Body of pancreas (tissue), 4 donors: ENCODE measurements around the gene CEP112.

Experiments
- POLR2A ChIP-seq, 3 donors: fragments of 450-650 bp; IDR thresholded peaks; one replicate each; pipeline ENCODE4 v1.6.1; 2016; ENCODE audit warnings: antibody characterized with exemption in 3 of 3, mild to moderate bottlenecking in 2 of 3
- TF ChIP-seq, protein P1 (sequence below), 7 experiments: fragments of 450-650 bp in 4 of 7; fragments of 200-600 bp in 3 of 7; sonication (generic) in 3 of 7; IDR thresholded peaks; one replicate each; pipeline ENCODE4 v1.5.1; 2016 to 2019; ENCODE audit warnings: antibody characterized with exemption in 7 of 7

DNA sequence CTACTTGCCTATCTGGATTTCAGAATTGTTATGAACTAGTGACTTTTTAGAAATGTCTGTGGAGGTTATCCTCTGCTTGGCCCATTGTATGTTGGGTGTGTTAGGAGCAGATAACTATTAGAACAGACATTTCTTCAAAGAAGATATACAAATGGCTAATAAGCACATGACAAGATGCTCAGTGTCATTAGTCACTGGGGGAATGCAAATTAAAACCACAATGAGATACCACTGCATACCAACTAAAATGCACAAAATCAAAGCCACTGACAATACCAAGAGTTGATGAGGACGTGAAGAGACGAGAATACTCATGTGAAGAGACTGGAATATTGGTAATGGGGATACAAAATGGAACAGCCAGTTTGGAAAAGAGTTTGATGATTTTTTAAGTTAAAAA is 39.2 kb downstream of the CEP112 start:
- TF ChIP-seq, protein P1, sequence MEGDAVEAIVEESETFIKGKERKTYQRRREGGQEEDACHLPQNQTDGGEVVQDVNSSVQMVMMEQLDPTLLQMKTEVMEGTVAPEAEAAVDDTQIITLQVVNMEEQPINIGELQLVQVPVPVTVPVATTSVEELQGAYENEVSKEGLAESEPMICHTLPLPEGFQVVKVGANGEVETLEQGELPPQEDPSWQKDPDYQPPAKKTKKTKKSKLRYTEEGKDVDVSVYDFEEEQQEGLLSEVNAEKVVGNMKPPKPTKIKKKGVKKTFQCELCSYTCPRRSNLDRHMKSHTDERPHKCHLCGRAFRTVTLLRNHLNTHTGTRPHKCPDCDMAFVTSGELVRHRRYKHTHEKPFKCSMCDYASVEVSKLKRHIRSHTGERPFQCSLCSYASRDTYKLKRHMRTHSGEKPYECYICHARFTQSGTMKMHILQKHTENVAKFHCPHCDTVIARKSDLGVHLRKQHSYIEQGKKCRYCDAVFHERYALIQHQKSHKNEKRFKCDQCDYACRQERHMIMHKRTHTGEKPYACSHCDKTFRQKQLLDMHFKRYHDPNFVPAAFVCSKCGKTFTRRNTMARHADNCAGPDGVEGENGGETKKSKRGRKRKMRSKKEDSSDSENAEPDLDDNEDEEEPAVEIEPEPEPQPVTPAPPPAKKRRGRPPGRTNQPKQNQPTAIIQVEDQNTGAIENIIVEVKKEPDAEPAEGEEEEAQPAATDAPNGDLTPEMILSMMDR (IDR thresholded peaks at IDR 0.05), result no peak
- TF ChIP-seq POLR2A (IDR thresholded peaks at IDR 0.05), result no peak
